Kidney epithelial cell (primary cell): Measurements from ENCODE around the gene PPP6R3. TPM values are rescaled to one million over a fixed set of nuclear protein-coding genes. Genes with fewer than 3 reads are reported as not detected.
"Not testable (repeated sequence)": the region's sequence is repeated elsewhere in the genome, so short reads cannot be mapped to it uniquely, and the experiment has no call there.

Source experiments
- DNase-seq: peaks from one replicate; pipeline ENCODE4 v3.0.0-alpha.2; 2010; ENCODE audit warnings: low read depth
- H3K27me3 ChIP-seq: 2 replicates; pipeline ENCODE4 v1.6.0; 2011; ENCODE audit warnings: low read length; ENCODE audit not compliant: control insufficient read depth, insufficient read depth
- H3K36me3 ChIP-seq: 2 replicates; pipeline ENCODE4 v1.5.1; 2011; ENCODE audit warnings: low read length; ENCODE audit not compliant: control insufficient read depth, insufficient read depth
- H3K4me3 ChIP-seq: 2 replicates; pipeline ENCODE4 v1.5.1; 2011; ENCODE audit warnings: low read depth, mild to moderate bottlenecking, control low read depth, low read length
- total RNA-seq: library from RNA; depleted of rRNA; stranded (reverse); fragments of >200 nt; gene quantifications from 2 replicates; pipeline ENCODE4 v1.2.3, GENCODE V29; 2015
- TF ChIP-seq, protein P1 (sequence below): IDR thresholded peaks from 2 replicates; pipeline ENCODE4 v1.5.1; 2011; ENCODE audit warnings: mild to moderate bottlenecking, moderate library complexity, low read length, control low read depth, inconsistent platforms; ENCODE audit not compliant: insufficient read depth, poor library complexity, severe bottlenecking

The PPP6R3 gene
- total RNA-seq, 1 donor from 2014 or later, result 71.7 TPM

GRCh38 chr11:68447015-68447801, 13.3 kb upstream of the PPP6R3 start:
- H3K36me3 ChIP-seq, result peaks cover 1% of the 10 kb centered on the region
- no peak overlapping the region for H3K4me3 ChIP-seq
- no peaks in the 10 kb centered on the region for H3K27me3 ChIP-seq
- TF ChIP-seq, protein P1, sequence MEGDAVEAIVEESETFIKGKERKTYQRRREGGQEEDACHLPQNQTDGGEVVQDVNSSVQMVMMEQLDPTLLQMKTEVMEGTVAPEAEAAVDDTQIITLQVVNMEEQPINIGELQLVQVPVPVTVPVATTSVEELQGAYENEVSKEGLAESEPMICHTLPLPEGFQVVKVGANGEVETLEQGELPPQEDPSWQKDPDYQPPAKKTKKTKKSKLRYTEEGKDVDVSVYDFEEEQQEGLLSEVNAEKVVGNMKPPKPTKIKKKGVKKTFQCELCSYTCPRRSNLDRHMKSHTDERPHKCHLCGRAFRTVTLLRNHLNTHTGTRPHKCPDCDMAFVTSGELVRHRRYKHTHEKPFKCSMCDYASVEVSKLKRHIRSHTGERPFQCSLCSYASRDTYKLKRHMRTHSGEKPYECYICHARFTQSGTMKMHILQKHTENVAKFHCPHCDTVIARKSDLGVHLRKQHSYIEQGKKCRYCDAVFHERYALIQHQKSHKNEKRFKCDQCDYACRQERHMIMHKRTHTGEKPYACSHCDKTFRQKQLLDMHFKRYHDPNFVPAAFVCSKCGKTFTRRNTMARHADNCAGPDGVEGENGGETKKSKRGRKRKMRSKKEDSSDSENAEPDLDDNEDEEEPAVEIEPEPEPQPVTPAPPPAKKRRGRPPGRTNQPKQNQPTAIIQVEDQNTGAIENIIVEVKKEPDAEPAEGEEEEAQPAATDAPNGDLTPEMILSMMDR, result peak; percentile 94
- DNase-seq, result no peak

DNA sequence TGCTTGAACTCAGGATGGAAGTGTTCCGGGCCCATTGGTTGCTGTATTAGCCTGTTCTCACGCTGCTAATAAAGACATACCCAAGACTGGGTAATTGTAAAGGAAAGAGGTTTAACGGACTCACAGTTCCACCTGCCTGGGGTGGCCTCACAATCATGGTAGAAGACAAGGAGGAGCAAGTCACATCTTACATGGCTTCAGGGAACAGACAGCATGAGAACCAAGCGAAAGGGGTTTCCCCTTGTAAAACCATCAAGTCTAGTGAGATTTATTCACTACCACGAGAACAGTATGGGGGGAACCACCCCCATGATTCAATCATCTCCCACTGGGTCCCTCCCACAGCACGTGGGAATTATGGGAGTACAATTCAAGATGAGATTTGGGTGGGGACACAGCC, 12.6 kb upstream of the PPP6R3 start:
- H3K36me3 ChIP-seq, DNase-seq, H3K4me3 ChIP-seq, H3K27me3 ChIP-seq: not testable (repeated sequence)

- DNase-seq, result no peak
- Histone ChIP-seq H3K36me3 (peaks cover 1% of the 10 kb centered on the region), H3K27me3 (no peaks in the 10 kb centered on the region), H3K4me3 (no peak overlapping the region)
- TF ChIP-seq, protein P1, result no peak
Observed at GRCh38 chr11:68448604-68449011, 11.9 kb upstream of the PPP6R3 start.

GRCh38 chr11:68449951-68450350, 10.6 kb upstream of the PPP6R3 start:
- Histone ChIP-seq H3K36me3 (peaks cover 1% of the 10 kb centered on the region), H3K4me3 (no peak overlapping the region), H3K27me3 (no peaks in the 10 kb centered on the region)
- no peak for DNase-seq
- TF ChIP-seq, protein P1, result no peak

GRCh38 chr11:68450711-68451110, 9.8 kb upstream of the PPP6R3 start:
- no peak overlapping the region for H3K4me3 ChIP-seq
- H3K27me3 ChIP-seq, result peaks cover 3% of the 10 kb centered on the region
- DNase-seq, result no peak
- peaks cover 1% of the 10 kb centered on the region for H3K36me3 ChIP-seq
- TF ChIP-seq, protein P1, result no peak

- no peaks in the 10 kb centered on the region for H3K36me3 ChIP-seq
- TF ChIP-seq, protein P1, result no peak
- H3K4me3 ChIP-seq, result no peak overlapping the region
- no peak for DNase-seq
- peaks cover 3% of the 10 kb centered on the region for H3K27me3 ChIP-seq
Observed at GRCh38 chr11:68454767-68455166, 5.8 kb upstream of the PPP6R3 start.
